ENCODE data around the gene CORO6. TPM values are rescaled to one million over a fixed set of nuclear protein-coding genes. Genes with fewer than 3 reads are reported as not detected.
A peak's percentile ranks its signal among the peaks of the same experiment; 100 is the strongest.

Gene CORO6
- total RNA-seq, 1 experiment from 2014 or later, result 2.3 TPM

DNA sequence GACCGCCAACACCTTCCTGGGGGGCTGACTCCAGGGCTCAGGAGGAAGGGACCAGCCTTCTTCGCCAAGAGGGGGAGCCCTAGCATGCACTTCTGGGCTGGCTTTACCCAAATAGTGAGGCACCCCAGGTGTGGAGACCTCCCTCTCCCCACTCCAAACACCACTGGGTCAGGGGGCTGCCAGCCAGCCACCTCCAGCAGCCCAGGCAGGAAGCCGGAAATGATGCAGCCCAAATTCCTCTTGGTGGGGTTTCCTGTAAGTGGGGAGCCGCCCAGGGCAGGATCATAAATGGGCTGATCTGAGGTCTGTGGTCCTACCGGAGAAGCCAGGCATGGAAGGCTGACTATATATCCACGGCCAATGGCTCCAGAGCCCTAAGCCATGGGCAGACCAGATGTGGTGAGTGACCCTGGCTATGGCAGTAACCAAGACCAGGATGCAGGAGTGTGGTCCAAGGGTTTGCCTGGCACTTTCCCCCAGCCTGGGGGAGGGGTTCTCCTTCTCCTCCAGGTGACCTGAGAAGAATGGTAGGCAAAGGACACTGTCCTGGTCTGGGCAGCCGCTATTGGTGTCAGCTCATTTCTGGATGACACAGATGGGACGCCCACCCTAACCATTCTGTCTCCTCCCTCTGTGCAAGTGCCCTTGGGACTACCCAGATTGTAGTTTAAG, 37.5 kb downstream of the CORO6 start:
- Histone ChIP-seq H4K20me1 (ENCODE audit: control insufficient read depth, insufficient read depth, insufficient read length) (no peaks in the 10 kb centered on the region), H3K27me3 (ENCODE audit: insufficient read depth, low read length) (no peaks in the 10 kb centered on the region), H2BK20ac (ENCODE audit: low read depth, low read length, poor library complexity, severe bottlenecking) (no peak overlapping the region), H3K4me1 (ENCODE audit: insufficient read depth, low read length) (peaks cover 15% of the 10 kb centered on the region; the same call in 1 of the 2 replicates), H2BK120ac (ENCODE audit: low read depth, low read length, poor library complexity, severe bottlenecking) (no peak overlapping the region), H2AFZ (ENCODE audit: low read length) (no peak overlapping the region), H3K9me3 (ENCODE audit: control insufficient read depth, low read depth, low read length) (no peaks in the 10 kb centered on the region), H3K18ac (ENCODE audit: insufficient read length, low read depth, low read length) (no peak overlapping the region), H3K79me1 (ENCODE audit: insufficient read depth, low read depth, low read length, poor library complexity, severe bottlenecking) (peaks cover 4% of the 10 kb centered on the region), H3K4me2 (ENCODE audit: insufficient read depth, insufficient read length, low read length) (no peak overlapping the region), H2BK15ac (ENCODE audit: low read depth, low read length) (no peak overlapping the region), H3K14ac (ENCODE audit: insufficient read depth, low read length) (no peak overlapping the region; the same call in 1 of the 2 replicates), H3K9ac (ENCODE audit: extremely low read depth, insufficient read length, low read length) (no peak overlapping the region), H3K56ac (ENCODE audit: insufficient read length, low read depth, low read length) (no peak overlapping the region), H2AK5ac (ENCODE audit: insufficient read length, low read length) (no peak overlapping the region), H3K4ac (ENCODE audit: low read depth, low read length) (no peak overlapping the region), H4K8ac (replicated peaks; ENCODE audit: insufficient read length, low read depth, low read length) (no peak overlapping the region), H3K27ac (ENCODE audit: insufficient read length, low read depth, low read length) (no peak overlapping the region), H2BK5ac (ENCODE audit: insufficient read length, low read length) (no peak overlapping the region), H4K91ac (ENCODE audit: insufficient read length, low read depth, low read length) (no peak overlapping the region), H3K79me2 (ENCODE audit: insufficient read depth, low read length) (peaks cover 23% of the 10 kb centered on the region; the same call in 1 of the 2 replicates), H2BK12ac (ENCODE audit: insufficient read length, low read depth, low read length) (no peak overlapping the region), H4K5ac (ENCODE audit: insufficient read length, low read depth, low read length) (no peak overlapping the region), H3K23ac (ENCODE audit: insufficient read length, low read depth, low read length) (no peak overlapping the region), H3T11ph (ENCODE audit: low read length) (no peak overlapping the region), H3K23me2 (ENCODE audit: insufficient read length, low read depth, low read length, poor library complexity, severe bottlenecking) (peaks cover 15% of the 10 kb centered on the region)
- WGBS (ENCODE audit: extremely low coverage, insufficient read length, low lambda C conversion rate), result no CpG with 5 or more reads among the region's 8 CpGs
- TF ChIP-seq, protein P1, sequence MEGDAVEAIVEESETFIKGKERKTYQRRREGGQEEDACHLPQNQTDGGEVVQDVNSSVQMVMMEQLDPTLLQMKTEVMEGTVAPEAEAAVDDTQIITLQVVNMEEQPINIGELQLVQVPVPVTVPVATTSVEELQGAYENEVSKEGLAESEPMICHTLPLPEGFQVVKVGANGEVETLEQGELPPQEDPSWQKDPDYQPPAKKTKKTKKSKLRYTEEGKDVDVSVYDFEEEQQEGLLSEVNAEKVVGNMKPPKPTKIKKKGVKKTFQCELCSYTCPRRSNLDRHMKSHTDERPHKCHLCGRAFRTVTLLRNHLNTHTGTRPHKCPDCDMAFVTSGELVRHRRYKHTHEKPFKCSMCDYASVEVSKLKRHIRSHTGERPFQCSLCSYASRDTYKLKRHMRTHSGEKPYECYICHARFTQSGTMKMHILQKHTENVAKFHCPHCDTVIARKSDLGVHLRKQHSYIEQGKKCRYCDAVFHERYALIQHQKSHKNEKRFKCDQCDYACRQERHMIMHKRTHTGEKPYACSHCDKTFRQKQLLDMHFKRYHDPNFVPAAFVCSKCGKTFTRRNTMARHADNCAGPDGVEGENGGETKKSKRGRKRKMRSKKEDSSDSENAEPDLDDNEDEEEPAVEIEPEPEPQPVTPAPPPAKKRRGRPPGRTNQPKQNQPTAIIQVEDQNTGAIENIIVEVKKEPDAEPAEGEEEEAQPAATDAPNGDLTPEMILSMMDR (conservative IDR thresholded peaks at IDR 0.05), result peak; percentile 47
- no peak for DNase-seq
- H3K27me3 Mint-ChIP-seq (ENCODE audit: low read depth), result no peaks in the 10 kb centered on the region
- no peak overlapping the region for H3K4me3 Mint-ChIP-seq
- peaks cover 13 to 30% (median 24%) of the 10 kb centered on the region in 3 experiments; a peak in 6 of 7 replicates for H3K36me3 Mint-ChIP-seq (ENCODE audit: insufficient read depth in 1 of 3, low read depth in 3 of 3)
- peak overlapping the region in 1 of 3 experiments; percentile 76; a peak in 2 of 7 replicates for H3K27ac Mint-ChIP-seq
- peaks cover 32 to 48% of the 10 kb centered on the region in 2 experiments for H3K4me1 Mint-ChIP-seq
- H3K9me3 Mint-ChIP-seq, result no peaks in the 10 kb centered on the region
